ENCODE results near the gene RNF115.
A peak's percentile ranks its signal among the peaks of the same experiment; 100 is the strongest.
"Not testable (repeated sequence)": the region's sequence is repeated elsewhere in the genome, so short reads cannot be mapped to it uniquely, and the experiment has no call there.

Gene RNF115

DNA sequence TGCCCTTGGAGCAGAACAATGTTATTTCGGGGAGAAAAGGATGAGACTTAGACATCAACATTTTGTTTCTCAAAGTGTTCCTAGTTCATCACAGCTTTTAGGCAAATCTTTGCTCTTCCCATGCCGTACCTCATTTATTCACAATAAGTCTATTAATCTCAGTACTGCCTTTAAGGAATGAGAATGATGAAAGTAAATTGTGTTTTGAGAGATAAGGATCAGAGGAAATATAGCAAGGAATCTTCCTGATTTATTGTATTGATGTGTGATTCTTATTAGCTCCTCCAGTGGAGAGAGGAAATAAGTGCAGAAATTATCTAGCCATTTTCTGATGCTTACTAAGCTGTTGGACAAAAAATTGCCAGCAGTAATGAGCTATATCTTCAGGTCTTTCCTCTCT lies 2.1 kb upstream of the RNF115 start:
- DNase-seq: no peak

DNA sequence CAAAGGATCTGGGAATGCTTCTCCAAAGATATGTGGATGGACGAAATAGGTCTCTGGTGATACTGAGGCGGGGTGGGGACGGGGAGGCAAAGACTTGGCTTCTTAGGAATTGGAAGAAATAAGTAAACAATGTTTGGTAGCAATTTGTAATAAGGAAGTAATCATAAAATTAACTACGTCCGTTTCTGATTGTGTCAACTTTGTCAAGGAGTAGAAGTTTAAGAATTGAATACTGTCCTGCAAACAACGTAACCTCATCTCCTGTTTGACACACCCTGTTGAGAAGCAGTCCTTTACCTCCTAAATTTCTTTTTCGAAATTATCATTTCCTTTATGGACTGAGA lies 576 bp upstream of the RNF115 start:
- no peak for DNase-seq

DNA sequence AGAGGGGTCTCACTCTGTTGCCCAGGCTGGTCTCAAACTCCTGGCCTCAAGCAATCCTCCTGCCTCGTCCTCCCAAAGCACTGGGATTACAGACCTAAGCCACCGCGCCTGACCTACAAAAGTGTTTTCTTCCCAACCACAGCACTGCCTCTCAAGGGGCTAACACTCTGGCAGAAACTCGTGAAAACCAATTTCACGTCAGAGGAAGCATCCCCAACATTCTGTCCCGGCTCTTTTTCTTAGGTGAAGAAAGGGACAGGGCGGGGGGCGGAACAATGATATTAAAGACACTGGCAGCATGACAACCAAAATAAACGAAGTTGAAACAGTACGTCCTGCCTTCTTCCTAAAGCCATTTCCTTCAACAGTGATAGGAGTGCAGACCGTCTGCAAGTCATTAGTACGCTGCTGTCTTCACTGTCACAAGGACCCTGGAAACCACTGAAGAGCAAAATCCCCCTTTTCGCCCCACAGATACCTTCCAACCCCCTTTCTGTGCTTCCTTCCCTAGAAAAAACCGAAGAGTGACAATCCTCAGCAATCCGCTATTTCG lies 1.0 kb downstream of the RNF115 start:
- not testable (repeated sequence) for DNase-seq

DNA sequence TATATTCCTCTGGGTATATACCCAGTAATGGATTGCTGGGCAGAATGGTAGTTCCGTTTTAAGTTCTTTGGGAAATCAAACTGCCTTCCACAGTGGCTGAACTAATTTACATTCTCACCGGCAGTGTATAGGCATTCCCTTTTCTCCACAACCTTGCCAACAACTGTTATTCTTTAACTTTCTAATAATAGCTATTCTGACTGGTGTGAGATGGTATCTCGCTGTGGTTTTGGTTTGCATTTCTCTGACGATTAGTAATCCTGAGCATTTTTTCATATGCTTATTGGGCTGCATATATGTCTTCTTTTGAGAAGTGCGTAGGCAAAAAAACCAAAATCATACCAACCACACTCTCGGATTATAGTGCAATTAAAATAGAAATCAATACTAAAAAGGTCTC lies 5.8 kb downstream of the RNF115 start:
- DNase-seq: peak; percentile 9

- not testable (repeated sequence) for DNase-seq
Measured at GRCh38 chr1:145812977-145813810, 10.7 kb downstream of the RNF115 start.

DNA sequence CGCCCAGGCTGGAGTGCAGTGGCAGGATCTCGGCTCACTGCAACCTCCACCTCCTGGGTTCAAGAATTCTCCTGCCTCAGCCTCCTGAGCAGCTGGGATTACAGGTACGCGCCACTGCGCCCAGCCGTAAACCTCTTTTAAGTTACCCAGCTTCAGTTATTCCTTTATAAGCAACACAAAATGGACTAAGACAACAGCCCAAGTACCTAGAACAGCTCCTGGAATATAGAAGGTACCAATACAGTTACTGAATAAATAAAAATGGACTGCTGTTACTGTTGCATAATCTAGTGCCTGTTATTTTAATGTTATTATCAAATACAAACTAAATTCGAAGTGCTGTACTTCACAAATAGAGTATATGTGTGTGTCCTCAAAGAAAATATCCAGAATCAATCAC lies 17.1 kb downstream of the RNF115 start:
- DNase-seq: no peak

DNA sequence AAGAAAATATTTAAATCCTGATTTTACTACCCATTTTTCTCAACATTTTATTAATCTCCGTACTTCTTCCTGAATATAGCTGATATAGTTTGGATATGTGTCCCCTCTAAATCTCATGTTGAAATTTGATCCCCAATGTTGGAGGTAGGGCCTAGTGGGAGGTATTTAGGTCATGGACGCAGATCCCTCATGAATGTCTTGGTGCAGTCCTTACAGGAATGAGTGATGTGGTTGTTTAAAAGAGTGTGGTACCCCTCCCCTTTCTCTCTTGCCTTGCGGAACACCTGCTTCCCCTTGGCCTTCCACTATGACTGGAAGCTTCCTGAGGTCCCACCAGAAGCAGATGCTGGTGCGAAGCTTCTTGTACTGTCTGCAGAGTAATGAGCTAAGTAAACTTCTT lies 17.5 kb downstream of the RNF115 start:
- DNase-seq: no peak

DNA sequence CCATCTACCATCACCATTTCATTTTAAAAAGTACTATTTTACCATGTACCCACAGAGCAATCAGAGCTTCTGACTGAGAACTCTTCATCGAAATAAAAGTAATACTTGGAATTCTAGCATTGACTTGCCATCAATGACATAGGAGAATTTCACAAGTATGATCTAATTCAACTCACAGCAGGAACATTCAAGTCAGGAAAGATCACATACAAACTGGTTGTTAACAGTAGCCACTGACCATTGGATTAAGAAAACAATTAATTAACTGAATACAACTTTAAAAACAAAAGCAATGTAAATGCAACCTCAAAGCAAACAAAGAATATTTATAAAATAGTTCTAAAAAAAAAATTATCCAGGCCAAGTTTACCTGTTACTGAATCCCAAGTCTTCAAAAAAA lies 18.8 kb downstream of the RNF115 start:
- DNase-seq: no peak

DNA sequence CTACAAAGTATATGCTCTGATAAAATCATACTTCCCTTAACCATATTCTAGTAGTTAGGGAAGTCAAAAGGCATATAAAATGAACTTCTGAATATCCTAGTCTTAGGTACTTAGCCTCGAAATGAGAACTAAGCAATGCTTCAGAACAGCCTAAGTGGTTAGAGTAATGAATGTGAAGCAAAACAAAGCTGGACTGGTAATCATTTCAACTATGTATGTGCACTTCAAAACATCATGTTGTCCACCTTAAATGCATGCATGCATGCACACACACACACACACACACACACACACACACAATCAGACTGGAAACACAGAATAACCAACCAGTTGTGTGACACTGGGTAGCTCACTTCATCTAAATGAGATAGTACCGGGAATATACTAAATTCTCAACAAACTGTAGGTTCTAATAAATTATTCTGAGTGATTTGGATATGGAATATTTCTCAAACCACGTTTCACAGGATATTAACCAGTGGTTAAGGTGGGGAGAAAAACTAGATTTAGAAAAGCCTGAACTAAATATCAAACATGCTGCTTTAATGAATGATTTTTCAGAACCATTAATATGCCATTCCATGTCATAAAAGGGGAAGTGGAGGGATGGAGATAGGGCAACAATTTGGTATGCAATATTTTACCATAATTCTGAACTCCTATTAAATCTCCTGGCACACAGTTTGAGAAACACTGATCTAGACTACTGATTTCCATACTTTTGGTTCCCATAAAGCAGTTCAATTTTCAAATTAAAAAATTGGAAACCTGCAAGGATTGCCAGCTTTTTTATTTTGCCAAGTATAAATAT lies 19.5 kb downstream of the RNF115 start:
- no peak for DNase-seq

DNA sequence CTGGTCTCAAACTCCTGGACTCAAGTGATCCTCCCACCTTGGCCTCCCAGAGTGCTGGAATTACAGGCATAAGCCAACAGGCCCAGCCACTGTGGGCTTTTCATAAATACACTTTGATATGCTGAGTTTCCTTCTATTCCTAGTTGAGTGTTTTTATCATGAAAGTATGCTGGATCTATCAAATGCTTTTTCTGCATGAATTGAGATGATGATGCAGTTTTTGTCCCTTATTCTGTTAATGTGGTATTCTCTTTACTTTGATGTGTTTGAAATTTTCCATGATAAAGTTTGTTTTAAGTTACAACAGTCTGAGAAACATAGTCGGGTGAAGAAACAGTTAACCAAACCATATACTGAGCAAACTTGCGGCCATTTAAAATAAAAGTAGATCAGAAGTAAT lies 24.1 kb downstream of the RNF115 start:
- DNase-seq: no peak

DNA sequence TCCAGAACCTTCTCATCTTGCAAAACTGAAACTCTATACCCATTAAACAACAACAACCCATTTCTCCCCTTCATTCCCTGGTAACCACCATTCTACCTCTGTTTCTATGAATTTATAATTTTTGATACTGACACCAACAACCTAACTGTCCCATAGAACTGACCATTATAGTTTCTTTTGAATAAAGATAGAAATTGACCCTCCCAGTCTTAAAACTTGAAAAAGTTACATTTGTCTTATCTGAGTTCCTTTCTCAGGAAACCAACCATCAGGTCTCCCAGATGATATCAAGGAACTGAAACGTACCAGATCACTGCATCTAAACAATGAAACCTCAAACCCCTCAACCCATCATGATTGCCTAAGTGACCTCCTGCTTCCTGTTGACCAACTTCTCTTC lies 27.1 kb downstream of the RNF115 start:
- no peak for DNase-seq

DNA sequence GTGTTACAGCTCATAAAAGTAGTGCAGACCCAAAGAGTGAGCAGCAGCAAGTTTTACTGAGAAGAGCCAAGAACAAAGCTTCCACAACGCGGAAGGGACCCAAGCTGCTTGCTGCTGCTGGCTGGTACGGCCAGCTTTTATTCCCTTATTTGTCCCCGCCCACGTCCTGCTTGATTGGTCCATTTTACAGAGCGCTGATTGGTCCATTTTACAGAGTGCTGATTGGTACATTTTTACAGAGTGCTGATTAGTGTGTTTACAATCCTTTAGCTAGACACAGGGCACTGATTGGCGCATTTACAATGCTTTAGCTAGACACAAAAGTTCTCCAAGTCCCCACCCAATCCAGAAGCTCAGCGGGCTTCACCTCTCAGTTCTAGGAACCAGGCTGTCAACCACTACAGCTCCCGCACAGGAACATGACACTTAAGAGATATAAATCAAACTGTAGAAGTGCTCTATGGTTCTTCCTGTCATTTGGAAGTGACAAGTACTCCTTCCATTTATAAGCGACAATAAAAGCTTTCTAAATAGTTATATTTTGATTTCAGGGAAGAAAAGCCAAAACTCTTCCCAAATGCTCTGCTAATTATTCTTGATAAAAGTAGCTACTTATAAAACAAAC lies 28.5 kb downstream of the RNF115 start:
- no peak for DNase-seq

DNA sequence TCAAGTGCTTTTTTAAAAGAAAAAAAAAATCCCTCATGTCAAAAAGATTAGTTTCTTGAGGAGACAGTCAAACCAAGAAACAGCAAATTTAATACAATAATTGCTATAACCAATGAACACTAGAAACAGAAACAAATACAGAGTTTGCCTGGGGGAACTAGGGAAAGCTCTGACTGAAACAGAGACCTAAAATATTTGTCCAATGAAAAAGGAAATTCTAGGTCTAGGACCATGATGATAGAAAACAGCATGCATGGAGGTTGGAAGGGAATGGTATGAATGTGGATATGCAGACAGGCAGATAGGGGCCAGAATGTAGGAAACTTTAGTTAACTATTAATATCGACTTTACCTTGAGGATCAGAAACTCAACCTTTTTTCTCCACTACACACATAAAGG lies 31.4 kb downstream of the RNF115 start:
- no peak for DNase-seq

DNA sequence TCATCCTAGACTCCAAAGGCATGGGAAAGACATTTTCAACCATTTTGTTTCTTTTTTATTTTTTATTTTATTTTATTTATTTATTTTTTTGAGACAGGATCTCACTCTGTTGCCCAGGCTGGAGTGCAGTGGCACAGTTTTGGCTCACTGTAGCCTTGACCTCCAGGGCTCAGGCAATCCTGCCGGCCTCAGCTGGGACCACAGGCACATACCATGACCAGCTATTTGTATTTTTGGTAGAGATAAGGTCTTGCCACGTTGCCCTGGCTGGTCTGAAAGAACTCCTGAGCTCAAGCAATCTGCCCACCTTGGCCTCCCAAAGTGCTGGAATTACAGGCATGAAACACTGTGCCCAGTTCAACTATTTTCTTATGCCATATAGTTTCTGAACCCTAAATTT lies 32.0 kb downstream of the RNF115 start:
- DNase-seq: not testable (repeated sequence)

DNA sequence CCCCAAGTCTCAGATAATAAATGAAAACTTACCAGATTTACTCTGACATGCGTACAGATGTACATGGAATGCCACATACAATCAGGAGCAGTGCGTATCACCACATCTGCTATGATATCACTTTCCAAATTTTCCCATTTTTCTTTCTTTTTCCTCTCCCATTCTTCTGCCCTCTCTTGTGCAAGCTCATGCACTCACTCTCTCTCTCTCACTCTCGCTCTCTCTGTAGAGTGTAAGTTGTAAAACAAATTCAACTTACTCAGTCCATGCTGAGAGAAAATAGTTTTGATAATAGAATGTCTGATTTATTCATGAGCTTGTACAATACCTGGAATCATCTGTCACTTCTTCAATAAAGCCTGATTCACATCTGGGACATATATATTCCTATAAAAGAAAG lies 35.3 kb downstream of the RNF115 start:
- no peak for DNase-seq

GRCh38 chr1:145786271-145786670 lies 37.6 kb downstream of the RNF115 start:
- no peak for DNase-seq

DNA sequence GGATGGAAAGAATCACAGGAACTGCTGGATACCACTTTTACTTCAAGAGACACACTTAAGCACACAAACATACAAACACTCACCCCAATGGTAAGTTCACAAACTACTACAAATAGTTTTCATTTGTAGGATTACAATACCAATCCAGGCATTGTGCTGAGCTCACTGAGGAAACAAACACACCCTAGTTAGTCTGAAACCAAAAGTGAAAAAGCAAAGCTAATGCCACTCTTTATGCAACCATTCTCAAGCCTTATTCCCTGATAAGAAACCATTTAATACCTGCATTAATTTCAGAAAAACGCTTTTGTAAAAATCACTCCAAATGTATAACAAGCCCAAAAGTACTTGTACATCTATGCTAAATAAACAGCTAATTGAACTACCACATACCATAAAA lies 38.3 kb downstream of the RNF115 start:
- no peak for DNase-seq

GRCh38 chr1:145784409-145784808 lies 39.5 kb downstream of the RNF115 start:
- no peak for DNase-seq

DNA sequence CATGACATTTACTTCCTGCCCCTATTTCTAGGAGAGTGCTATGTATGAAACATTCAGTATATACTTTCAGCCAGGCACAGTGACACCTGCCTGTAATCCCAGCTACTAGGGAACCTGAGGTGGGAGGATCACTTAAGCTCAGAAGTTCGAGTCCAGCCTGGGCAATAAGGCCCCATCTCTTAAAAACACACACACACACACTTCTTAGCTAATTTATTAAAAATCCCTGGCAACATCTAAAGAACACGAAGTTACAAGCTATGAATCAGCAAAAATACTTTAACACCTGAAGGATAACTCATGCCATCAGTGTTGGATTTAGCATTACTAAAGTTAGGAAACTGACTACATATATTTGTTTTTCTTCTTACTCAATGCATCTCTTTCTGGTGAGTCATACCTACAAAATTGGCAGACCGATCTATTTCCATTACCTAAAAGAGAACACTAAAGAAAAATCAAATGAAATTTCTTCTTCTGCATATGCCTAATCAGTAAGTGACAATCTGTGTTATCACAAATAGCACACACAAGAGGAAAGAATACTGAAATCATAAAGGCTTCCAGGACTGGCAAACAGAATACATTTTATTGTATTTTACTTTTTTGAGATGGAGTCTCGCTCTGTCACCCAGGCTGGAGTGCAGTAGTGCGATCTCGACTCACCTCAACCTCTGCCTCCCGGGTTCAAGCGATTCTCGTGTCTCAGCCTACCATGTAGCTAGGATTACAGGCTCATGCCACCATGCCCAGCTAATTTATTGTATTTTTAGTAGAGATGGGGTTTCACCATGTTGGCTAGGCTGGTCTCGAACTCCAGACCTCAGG lies 41.4 kb downstream of the RNF115 start:
- DNase-seq: peak; percentile 55

DNA sequence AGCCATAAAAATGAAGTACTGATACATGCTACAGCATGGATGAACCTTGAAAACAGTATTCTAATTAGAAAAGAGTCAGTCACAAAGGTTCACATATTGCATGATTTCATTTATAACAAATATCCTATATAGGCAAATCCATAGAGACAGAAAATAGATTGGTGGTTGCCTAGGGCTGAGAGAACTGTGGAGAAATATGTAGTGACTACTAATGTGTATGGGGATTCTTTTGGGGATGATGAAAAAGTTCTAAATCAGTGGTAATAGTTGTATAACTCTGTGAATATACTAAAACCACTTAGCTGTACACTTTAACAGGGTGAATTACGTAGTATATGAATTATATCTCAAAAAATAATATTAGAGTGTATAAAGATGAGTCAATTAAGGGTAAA lies 45.8 kb downstream of the RNF115 start:
- no peak for DNase-seq

- DNase-seq: no peak
Measured at GRCh38 chr1:145777357-145778145, 46.3 kb downstream of the RNF115 start.

- no peak for DNase-seq
Measured at GRCh38 chr1:145773423-145773822, 50.5 kb downstream of the RNF115 start.
